Esophagus (tissue), 2 donors: Measurements from ENCODE around the gene HSF5. TPM values are rescaled to one million over a fixed set of nuclear protein-coding genes. Genes with fewer than 3 reads are reported as not detected.
A peak's percentile ranks its signal among the peaks of the same experiment; 100 is the strongest.
"Not testable (repeated sequence)": the region's sequence is repeated elsewhere in the genome, so short reads cannot be mapped to it uniquely, and the experiment has no call there.

Experiments used
- H3K27ac ChIP-seq, 2 donors: one replicate each; pipeline ENCODE4 v1.5.1; 2013; ENCODE audit warnings: low read depth in 2 of 2, mild to moderate bottlenecking in 2 of 2, inconsistent platforms in 1 of 2, low read length in 1 of 2, moderate library complexity in 1 of 2
- H3K27me3 ChIP-seq, 2 donors: one replicate each; pipeline ENCODE4 v1.6.1; 2013; ENCODE audit warnings: low read length in 2 of 2, control low read depth in 1 of 2, mild to moderate bottlenecking in 1 of 2; ENCODE audit not compliant: insufficient read depth in 2 of 2, control insufficient read depth in 1 of 2
- H3K36me3 ChIP-seq, 2 donors: one replicate each; pipeline ENCODE4 v1.6.1; 2013; ENCODE audit warnings: low read length in 1 of 2; ENCODE audit not compliant: control insufficient read depth in 2 of 2, insufficient read depth in 2 of 2
- H3K4me1 ChIP-seq, 2 donors: one replicate each; pipeline ENCODE4 v1.6.1; 2013; ENCODE audit warnings: low read length in 1 of 2; ENCODE audit not compliant: control insufficient read depth in 2 of 2, insufficient read depth in 2 of 2
- H3K4me3 ChIP-seq, 2 donors: one replicate each; pipeline ENCODE4 v1.5.1; 2013; ENCODE audit warnings: low read length in 2 of 2, mild to moderate bottlenecking in 2 of 2, low read depth in 1 of 2, moderate library complexity in 1 of 2
- H3K9me3 ChIP-seq, 2 donors: one replicate each; pipeline ENCODE4 v1.6.1; 2013; ENCODE audit warnings: mild to moderate bottlenecking in 2 of 2, low read depth in 1 of 2, low read length in 1 of 2, moderate library complexity in 1 of 2; ENCODE audit not compliant: control insufficient read depth in 2 of 2, insufficient read depth in 1 of 2
- WGBS, 2 donors: extraction: QIAGEN DNeasy Blood & Tissue Kit; methylation state at CpG; one replicate each; pipeline ENCODE4 v1.1.7; 2013; 5-methylcytosine and 5-hydroxymethylcytosine counted together
- polyA plus RNA-seq, 2 donors: library from polyadenylated mRNA; stranded (reverse); fragments of 200-250 nt; gene quantifications; one replicate each; pipeline ENCODE4 v1.2.3, GENCODE V29; 2013
- donor health status: healthy with polysubstance abuse.
- donor health status: Bipolar disorder and iron deficiency.

HSF5 gene
- polyA plus RNA-seq, 2 donors: 0.01 to 0.02 TPM

DNA sequence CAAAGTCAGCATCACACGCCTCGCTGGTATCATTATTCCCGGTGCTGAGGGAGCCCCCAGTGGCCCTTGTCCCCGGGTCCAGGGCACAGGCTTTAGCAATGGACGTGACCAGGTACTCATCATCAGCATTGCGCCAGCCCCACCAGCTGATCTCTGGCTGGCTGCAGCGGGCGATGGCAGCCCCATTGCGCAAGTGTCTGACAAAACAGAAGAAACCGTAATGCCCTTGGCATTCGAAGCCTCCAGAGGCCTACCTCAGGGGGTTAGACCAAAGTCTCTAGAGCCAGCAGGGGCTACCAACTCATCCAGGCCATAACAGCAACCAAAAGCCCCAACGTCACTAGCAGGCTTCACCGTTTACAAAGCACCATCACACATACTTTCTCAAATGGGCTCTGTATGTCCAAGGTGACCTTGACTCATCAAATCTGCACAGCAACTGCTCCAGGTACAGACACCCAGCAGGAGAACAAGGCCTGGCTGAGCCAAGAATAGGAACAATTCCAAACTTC is 19.0 kb upstream of the HSF5 start:
- 87 to 93% methylated on average over 13 of the region's 13 CpGs for WGBS, 2 donors
- Histone ChIP-seq H3K36me3 (peaks cover 17 to 66% of the 10 kb centered on the region in 2 donors), H3K27me3 (no peaks in the 10 kb centered on the region), H3K4me3 (no peak overlapping the region), H3K4me1 (no peaks in the 10 kb centered on the region), H3K9me3 (no peaks in the 10 kb centered on the region), H3K27ac (no peak overlapping the region)

DNA sequence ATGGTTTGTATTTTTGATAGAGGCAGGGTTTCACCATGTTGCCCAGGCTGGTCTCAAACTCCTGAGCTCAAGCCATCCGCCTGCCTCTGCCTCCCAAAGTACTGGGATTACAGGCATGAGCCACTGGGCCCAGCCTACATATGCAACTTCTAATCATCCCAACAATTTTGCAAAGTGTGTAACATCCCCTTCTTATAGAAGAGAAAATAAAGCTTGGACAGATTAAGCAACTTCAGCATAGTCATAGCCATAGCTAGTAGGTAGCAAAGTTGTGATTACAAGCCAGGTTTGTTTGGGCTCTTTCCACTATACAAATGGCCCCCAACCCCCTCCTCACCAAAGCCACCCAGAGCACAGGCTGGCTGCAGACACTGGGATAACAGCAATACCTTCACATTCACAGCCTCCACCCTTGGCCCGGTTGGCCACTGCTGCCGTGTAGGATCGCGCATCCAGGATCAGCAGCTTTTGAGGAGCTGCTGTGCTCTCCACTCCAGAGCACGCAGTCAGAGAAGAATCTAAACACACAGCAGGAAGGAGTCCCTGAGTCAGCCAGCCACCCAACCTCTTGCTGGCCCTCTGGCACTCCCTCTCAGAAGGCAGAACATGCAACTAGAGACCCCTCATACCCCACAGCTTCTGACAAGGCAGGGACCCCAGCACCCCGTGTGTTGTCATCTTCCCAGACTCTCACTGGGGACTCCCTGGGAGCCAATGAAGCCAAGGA is 18.3 kb upstream of the HSF5 start:
- 91 to 97% methylated on average over 7 of the region's 7 CpGs for WGBS, 2 donors
- H3K27me3 ChIP-seq: no peaks in the 10 kb centered on the region
- H3K4me3 ChIP-seq: no peak overlapping the region
- H3K9me3 ChIP-seq: no peaks in the 10 kb centered on the region
- no peak overlapping the region for H3K27ac ChIP-seq
- no peaks in the 10 kb centered on the region for H3K4me1 ChIP-seq
- peaks cover 15 to 64% of the 10 kb centered on the region in 2 donors for H3K36me3 ChIP-seq

DNA sequence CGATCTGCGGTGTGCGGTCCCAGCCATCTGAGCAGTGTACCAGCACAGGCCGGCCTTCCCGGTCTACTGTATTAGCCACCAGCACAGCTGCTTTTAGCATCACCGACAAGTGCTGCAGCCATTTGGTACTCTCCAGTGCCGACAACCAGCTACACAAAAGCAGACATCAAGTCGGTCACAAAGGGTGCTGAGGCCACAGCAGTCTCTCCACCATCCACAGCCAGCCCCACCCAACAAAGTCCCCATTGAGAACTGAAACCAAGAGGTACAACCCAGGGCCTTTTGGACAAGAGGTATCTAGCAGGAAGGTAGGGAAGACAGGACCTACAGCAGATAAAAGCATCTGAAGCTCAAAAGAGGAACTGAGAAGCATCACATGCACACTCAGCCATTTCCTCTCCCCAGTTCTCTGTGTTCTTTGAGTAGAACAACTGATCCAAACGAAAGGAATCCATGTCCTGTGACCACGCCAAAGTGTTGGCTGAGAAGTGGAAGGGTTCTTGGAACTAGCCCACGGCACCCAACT is 16.7 kb upstream of the HSF5 start:
- Histone ChIP-seq H3K9me3 (no peaks in the 10 kb centered on the region), H3K27ac (peak overlapping the region in 1 of 2 donors; percentile 41)

DNA sequence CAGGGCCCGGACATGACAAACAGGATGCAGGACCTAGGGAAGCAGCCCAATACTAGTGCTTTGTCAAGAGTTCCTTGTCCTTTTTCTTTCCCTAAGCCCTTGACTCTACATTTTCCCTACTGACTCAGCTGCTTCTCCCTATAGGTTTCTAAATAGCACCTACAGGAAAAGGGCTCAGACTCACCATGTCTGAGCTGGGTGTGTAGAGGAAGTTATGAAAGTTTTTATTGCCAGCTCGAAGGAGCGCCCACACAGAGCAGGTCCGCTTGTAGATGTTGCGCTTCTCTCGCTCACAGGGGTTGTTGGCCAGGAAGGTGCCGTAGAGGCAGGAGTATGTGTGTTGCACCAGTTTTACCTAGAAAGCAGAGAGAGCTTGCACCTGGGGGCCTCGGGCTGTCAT is 15.7 kb upstream of the HSF5 start:
- WGBS, 2 donors: 92 to 95% methylated on average over 8 of the region's 8 CpGs
- peaks cover 14 to 52% of the 10 kb centered on the region in 2 donors for H3K36me3 ChIP-seq
- H3K27ac ChIP-seq: no peak overlapping the region

More for the DNA sequence above, 16.7 kb upstream of the HSF5 start:
- WGBS, 2 donors: 78 to 81% methylated on average over 11 of the region's 11 CpGs
- no peak overlapping the region for H3K4me3 ChIP-seq
- H3K4me1 ChIP-seq: no peaks in the 10 kb centered on the region
- H3K27me3 ChIP-seq: no peaks in the 10 kb centered on the region
- H3K36me3 ChIP-seq: peaks cover 14 to 61% of the 10 kb centered on the region in 2 donors

DNA sequence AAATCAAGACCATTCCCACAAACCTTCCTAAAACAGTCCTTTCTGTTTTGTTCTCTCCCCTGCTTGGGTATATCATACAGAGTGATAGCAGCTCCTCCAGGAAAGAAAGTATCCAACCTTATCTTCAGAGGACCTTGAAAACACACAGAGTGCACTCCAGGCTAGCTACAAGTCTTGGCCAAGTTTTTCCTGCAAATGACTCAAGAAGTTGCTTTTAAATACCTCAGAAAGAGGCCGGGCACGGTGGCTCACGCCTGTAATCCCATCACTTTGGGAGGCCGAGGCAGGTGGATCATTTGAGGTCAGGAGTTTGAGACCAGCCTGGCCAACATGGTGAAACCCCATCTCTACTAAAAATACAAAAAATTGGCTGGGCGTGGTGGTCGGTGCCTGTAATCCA is 14.9 kb upstream of the HSF5 start:
- not testable (repeated sequence) for H3K27ac ChIP-seq, H3K9me3 ChIP-seq, H3K27me3 ChIP-seq, H3K4me3 ChIP-seq, H3K4me1 ChIP-seq
- H3K36me3 ChIP-seq: peaks cover 9 to 45% of the 10 kb centered on the region in 2 donors
- 89 to 93% methylated on average over 6 of the region's 6 CpGs for WGBS, 2 donors

More for the DNA sequence above, 15.7 kb upstream of the HSF5 start:
- no peaks in the 10 kb centered on the region for H3K9me3 ChIP-seq
- no peaks in the 10 kb centered on the region for H3K4me1 ChIP-seq
- H3K4me3 ChIP-seq: no peak overlapping the region
- H3K27me3 ChIP-seq: no peaks in the 10 kb centered on the region

DNA sequence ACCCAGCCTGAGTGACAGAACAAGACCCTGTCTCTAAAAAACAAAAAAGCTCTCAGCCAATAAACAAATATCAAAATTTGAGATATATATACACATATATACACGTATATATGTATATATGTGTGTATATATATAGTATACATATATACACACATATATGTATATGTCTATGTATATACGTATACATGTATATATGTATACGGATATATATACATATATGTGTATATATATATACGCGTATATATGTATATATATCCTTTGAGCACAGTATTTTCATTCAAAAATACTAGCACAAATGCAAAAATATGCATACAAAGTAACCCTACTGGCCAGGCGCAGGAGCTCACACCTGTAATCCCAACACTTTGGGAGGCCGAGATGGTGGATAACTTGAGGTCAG is 13.2 kb upstream of the HSF5 start:
- no peaks in the 10 kb centered on the region for H3K9me3 ChIP-seq
- no peaks in the 10 kb centered on the region for H3K27me3 ChIP-seq
- no peak overlapping the region for H3K27ac ChIP-seq
- 94 to 95% methylated on average over 7 of the region's 7 CpGs for WGBS, 2 donors
- H3K36me3 ChIP-seq: peaks cover 9 to 34% of the 10 kb centered on the region in 2 donors
- no peaks in the 10 kb centered on the region for H3K4me1 ChIP-seq
- H3K4me3 ChIP-seq: no peak overlapping the region

DNA sequence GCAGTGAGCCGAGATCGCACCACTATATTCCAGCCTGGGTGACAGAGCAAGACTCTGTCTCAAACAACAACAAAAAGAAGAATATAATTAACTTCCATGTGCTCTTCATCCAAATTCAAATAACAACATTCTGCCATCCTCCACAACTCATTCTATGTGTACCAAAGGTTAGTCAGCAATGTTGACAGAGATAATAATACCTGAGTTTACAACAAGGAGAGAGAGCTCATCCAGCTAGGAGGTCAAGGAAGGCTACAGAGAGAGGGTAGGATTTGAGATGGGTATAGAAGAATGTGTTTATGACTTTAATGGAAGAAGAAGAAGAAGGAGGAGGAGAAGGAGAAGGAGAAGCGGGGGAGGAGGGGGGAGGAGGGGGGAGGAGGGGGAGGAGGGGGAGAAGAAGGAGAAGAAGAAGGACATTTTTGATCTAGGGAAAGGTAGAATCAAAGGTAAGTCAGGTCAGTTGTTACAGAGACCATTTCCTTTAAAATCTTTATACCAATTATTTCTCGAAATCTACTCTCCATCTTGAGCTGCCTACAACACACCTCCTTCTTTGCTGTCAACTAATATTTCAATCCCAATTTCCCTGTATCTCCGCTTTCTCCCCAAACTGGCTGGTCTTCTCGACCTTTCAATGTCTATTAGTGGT is 10.1 kb upstream of the HSF5 start:
- no peak overlapping the region for H3K27ac ChIP-seq
- H3K27me3 ChIP-seq: no peaks in the 10 kb centered on the region
- no peaks in the 10 kb centered on the region for H3K4me1 ChIP-seq
- peaks cover 19 to 28% of the 10 kb centered on the region in 2 donors for H3K36me3 ChIP-seq
- WGBS, 2 donors: 93 to 96% methylated on average over 5 of the region's 6 CpGs
- no peaks in the 10 kb centered on the region for H3K9me3 ChIP-seq
- no peak overlapping the region for H3K4me3 ChIP-seq

DNA sequence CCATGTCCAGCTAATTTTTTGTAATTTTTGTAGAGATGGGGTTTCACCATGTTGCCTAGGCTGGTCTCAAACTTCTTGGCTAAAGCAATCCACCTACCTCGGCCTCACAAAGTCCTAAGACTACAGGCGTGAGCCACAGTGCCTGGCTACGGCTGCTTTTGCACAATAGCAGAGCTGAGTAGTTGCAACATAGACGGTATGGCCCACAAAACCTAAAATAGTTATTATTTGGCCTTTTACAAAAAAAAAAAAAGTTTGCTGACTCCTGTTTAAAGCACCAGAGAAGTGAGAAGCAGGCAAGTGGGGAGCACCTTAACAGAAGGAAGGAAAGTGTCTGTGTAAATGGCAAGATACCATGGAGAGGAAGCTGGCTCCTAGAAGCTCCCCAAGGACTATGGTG is 5.3 kb upstream of the HSF5 start:
- Histone ChIP-seq H3K27me3 (no peaks in the 10 kb centered on the region), H3K4me3 (no peak overlapping the region), H3K4me1 (no peaks in the 10 kb centered on the region), H3K9me3 (no peaks in the 10 kb centered on the region), H3K36me3 (peaks cover 30 to 48% of the 10 kb centered on the region in 2 donors), H3K27ac (no peak overlapping the region)
- WGBS, 2 donors: 87 to 93% methylated on average over 4 of the region's 4 CpGs

DNA sequence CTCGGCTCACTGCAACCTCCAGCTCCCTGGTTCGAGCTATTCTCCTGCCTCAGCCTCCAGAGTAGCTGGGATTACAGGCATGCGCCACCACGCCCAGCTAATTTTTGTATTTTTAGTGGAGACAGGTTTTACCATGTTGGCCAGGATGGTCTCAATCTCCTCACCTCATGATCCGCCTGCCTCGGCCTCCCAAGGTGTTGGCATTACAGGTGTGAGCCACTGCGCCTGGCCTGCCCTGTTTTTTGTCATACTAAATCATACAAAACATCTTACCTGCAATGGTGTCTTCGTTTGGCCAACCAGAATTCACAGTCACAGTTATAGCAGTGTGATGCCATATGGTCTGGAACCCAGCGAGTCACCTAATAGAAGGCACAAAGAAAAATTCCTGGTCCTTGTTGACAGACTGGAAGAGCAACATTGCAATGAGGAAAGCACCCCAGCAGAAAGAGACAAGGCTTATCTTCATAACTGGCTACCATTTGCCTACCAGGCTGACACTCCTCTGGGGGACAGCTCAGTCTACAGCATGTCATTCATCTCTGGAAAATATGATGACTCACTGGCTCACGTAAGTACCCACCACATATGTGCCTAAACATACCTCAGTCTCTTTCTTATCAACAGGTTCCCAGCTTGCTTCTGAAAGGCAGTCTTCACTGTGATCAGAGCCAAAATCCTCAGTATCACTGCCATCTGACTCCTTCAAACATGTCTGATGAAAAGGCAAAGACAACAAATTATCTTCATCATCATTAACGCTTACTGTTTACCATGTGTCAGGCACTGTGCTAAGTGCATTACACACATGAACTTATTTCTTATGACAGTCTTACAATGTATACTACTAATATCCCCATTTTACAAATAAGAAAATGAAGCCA is 4.3 kb upstream of the HSF5 start:
- 87 to 92% methylated on average over 11 of the region's 11 CpGs for WGBS, 2 donors
- peaks cover 30 to 58% of the 10 kb centered on the region in 2 donors for H3K36me3 ChIP-seq
- H3K4me1 ChIP-seq: no peaks in the 10 kb centered on the region
- H3K4me3 ChIP-seq: no peak overlapping the region
- no peaks in the 10 kb centered on the region for H3K27me3 ChIP-seq
- no peaks in the 10 kb centered on the region for H3K9me3 ChIP-seq
- H3K27ac ChIP-seq: no peak overlapping the region
